GM19239 (cell line): ENCODE measurements around the gene CARD8.

ENCODE experiments used
- DNase-seq: peaks from one replicate; pipeline ENCODE4 v3.0.0; 2011; ENCODE audit warnings: low spot score; ENCODE audit not compliant: insufficient read length
- FAIRE-seq: peaks from 2 replicates; lab custom pipeline; 2011; peaks lifted over from hg19 to GRCh38; lab: Jason Lieb, UNC

CARD8 gene

DNA sequence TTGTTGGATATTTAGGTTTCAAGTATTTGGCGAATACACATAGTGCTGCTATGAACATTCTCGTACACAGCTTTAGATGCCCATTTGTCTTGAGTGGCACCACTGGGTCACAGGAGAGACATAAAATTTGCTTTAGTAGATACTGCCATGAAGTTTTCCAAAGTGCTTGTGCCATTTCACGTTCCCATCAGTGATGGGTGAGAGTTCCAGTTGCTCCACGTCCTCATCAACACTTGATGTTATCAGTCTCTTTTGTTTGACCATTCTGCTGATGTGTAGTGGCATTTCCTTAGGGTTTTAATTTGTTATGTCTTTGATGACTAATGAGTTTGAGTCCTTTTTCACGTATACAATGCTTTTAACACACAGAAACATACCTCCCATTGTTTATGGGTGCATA is 74.2 kb downstream of the CARD8 start:
- DNase-seq = no peak
- no peak for FAIRE-seq

DNA sequence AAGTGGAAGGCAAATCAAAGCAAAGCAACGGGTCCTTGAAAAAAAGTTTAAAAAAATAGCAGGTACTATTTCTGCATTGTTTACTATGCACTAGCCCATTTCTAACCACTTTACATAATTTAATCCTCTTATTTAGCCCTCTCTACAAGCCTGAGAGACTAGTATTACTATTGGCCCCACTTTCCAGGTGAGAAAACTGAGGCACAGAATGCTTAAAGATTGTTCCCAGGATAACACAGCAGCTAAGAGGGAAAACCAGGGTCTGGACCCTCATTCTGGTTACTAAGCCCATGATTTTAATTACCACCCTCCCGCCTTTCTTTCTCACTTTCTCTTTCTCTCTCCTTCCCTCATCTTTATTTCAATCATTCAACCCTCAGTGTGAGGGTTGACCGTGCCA is 79.5 kb downstream of the CARD8 start:
- DNase-seq (no peak), FAIRE-seq (no peak)

DNA sequence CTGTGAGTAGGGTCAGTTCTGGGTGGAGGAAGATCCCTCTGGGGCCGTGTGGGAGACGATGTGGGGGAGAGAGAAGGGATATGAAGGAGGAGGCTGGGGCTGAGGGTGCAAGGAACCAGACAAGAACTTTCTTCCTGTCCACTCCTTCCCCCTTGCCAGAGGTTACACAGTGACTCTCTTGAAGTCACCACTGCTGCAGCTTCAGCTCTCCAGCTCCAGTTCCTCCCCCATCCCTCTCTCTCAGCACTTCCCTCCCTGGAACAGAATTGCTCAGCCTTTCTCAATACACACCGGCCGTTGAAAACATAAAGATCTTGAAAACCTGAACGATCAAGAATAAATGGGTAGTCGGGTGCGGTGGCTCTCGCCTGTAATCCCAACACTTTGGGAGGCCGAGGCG is 80.1 kb downstream of the CARD8 start:
- no peak for FAIRE-seq

DNA sequence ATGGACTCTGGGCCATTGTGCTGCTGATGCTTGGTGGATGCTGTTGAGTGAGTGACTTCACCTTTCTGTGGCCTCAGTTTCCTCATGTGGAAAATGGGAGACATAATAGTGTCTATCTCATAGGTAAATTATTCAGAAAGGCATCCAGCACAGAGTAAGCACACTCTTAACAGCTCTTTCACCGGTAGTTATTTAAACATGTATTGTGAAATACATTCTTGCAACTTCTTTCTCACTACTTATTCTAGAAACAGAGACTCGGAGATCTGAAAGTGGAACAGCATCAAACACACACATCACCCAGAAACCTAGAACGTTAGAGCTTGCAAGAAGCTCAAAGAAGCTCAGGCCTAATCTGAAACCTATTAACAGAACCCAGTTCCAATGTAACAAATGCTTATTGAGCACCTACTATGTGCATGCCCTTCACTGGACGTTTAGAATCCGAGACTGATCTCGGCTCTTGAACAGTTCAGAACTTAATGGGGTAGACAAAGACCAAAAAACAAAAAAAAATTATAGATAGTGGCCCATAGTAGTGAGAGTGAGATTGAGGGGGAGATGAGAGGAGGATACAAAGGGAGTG is 81.2 kb downstream of the CARD8 start:
- FAIRE-seq = peak; percentile 68

More for the DNA sequence above, 80.1 kb downstream of the CARD8 start:
- DNase-seq = no peak

DNA sequence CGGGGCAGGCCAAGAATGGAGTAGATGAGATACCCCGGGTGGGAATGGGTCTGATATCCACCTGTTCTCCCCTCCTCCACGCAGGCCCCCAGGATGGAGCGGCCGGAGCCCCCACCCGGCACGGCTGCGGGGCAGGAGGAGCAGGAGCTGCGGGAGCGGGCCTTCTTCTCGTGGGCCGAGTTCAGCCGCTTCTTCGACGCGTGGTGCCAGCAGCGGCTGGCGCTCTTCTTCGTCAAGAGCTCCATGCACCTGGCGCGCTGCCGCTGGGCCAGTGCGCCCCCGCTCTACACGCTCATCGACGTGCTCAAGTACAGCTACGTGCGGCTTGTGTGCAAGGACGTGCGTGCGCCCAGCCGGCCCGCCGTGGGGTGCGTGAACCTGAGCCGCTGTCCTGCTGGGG is 84.0 kb downstream of the CARD8 start:
- no peak for DNase-seq
- no peak for FAIRE-seq

More for the DNA sequence above, 81.2 kb downstream of the CARD8 start:
- no peak for DNase-seq

DNA sequence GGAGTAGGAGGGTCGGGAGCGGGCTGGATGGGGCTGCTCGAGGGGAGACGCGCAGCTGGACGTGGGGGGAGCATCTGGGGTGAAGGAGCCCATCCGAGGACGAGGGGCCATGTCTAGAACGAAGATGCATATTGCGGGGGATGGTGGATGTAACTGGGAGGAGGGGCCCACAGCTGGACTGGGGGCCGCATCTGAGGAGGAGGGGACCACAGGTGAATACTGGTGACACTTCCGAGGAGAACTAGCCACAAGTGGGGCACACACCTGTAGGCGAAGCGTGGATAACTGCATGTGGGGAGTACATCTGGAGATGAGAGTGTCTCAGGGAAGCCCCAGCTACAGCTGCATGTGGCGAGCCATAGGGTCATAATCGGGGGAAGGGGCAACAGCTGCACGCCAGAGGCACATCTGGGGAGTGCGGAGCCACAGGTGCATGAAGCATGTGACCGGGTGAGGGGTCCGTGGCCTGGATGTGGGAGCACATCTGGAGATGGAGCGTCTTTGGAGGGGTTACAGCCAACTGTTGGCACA is 84.8 kb downstream of the CARD8 start:
- peak; percentile 60 for FAIRE-seq
- DNase-seq = no peak

DNA sequence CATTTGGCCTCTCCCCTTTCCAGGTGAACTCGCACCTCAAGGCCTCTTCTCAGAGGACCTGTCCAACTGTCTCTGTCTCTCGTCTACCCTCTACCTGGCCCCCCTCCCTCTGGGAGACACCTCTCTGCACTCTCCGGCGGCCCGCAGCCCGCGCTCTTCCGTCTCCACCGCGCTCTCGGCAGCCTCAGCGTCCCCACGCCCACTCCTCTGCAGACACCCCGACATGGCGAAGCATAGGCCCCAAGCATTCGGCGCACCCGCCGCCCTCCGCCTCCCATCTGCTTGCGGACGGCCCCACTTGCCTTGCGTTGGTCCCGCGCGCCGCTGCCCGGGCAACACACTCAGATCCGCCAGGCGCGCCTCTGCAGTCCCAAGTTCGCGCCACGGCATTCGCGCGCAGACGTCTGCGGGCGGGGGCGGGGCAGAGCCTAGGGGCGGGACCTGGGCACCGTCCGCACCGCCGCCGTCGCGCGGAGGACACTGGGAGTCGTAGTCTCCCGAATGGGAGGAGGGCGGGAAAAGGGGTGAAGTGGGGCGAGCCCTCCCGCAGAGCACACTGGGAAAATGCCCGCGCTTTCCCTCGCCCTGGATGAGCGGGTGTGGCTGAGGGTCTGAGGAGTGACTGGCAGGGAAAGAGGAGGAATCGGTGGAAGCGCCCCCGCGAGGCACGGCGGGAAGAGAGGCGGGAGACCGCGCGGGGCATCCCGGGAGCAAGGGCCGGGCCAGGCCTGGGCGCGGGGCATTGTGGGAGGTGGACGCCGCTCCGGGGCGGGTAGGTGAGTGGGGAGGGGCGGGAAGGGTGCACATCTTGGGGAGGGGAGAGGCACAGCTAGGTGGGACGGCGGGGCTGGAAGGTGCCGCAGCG is 85.5 kb downstream of the CARD8 start, which contains the start of the genes LIG1 and ZSWIM9:
Gene LIG1 (minus strand): TSS at position 406 of the 865 bp plus-strand sequence. CDS start 4,778 bp downstream, outside the sequence.
Gene ZSWIM9 (plus strand): TSS at position 742 of the 865 bp plus-strand sequence. CDS start 1,123 bp downstream, outside the sequence.
- FAIRE-seq (peak; percentile 97), DNase-seq (peak; percentile 94)

DNA sequence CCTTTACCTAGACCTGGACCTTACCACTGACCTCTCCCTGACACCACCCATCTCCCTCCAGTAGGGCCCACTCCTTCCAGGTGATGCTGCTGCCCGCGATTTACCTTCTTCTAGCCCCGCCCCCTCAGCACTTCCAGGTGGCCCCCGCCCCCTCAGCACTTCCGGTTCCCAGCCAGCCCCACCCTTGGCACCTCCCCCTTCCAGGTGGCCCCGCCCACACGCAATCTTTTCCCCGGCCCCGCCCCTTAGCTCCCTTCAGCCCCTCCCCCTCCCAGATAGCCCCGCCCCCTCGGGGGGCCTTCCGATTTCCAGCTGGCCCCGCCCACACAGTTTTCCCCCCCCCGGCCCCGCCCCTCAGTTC is 86.2 kb downstream of the CARD8 start:
- DNase-seq (peak; percentile 60), FAIRE-seq (peak; percentile 75)

DNA sequence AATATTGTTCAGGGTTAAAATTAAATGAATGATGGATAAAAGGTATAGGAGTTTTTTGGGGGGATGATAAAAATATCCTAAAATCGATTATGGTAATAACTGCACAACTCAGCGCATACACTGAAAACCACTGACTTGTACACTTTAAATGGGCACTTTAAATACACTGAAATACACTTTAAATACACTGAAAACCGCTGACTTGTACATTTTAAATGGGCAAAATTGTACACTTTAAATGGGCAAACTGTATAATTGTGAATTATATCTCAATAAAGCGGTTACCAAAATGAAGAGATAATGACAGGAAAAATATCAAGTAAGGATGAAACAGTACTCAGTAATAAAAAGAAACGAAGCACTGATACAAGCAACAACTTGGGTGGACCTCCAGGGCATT is 87.0 kb downstream of the CARD8 start:
- DNase-seq = no peak

DNA sequence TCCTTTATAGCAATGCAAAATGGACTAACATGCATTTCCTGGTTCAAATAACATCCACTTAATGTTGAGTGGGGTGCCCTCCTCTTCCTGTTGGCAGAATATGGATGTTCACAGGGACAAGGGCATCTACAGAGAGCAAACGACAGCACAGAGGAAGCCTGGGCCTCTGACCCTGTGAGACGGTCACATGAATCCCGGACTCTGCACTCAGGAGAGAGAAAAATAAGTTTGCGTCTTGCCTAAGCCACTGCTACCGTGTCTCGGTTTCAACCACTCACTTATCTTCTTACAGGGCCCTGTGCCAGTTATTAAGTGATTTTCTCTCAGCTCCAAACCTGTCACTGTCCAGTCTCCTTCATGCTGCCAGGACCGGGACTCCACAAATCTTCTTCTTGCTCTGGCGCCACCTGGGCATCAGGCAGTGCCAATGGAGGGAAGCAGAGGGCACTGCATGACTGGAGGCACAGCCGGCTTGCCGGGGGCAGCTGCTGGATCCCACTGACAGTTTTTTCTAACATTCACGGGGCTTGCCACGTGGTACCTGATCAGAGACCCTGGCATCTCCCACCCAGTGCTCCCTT is 97.4 kb downstream of the CARD8 start:
- no peak for FAIRE-seq
- DNase-seq = no peak

More for the DNA sequence above, 87.0 kb downstream of the CARD8 start:
- no peak for FAIRE-seq
